Stimulated activated CD8-positive, alpha-beta memory T cell treated with anti-CD3 and anti-CD28 coated beads, Interleukin-15, amount 100 ng/mL, for 24 hours (primary cell): ENCODE data around the gene KCNF1.

Experiments
- DNase-seq: peaks from one replicate; pipeline ENCODE4 v3.0.0-alpha.2; 2020; ENCODE audit warnings: low read depth

KCNF1 gene

DNA sequence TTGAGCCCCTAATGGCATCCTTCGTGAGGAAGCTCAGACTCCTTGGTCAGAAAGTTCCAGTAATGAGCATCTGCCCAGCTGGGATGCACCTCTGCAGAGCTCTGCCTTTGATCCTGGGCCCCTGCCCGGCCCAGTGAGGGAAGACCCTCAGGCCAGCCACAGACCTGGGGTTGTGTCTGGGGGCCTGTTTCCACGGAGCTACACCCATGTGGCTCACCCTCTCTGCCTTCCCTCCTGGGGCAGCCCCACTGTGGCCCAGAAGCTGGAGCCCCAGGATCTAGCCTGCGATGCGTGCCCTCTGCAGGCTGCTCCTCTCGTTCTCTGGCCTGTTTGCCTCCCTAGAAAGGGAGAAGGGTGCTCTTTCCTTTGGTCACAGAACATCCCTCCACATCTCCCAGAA is 9.8 kb downstream of the KCNF1 start:
- DNase-seq, result no peak

DNA sequence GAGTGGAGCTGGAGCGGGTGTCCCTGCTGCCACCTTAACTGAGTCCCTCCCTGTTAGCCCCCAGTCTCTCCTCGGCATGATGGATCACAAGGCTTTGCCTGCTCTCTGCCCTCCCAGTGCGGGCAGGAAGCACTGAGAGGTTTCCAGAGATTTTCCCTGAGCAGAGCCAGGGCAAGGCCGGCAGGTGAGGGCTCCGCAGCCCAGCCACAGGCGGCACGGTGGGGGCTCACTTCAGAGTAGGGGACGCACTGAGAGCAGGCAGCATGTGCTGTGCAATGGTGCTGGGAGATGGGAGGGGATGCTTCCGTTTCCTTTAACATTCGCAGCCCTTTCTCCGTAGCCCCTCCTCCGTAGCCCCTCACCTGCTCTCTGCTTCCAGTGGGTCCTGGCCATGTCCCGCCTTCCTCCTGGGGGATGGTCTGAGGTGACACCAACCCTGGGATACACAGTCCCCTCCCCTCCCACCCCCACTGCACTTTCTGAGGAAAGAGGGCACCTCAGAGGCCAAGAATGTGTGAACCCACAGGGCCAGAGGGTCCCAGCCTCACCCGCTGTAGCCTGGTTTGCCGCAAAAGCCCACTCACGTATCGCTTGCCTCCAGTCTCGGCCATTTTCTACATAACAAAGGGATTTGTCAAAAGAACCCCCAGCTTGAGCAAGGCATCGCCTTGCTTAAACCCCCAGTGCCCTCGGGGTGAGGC is 10.7 kb downstream of the KCNF1 start:
- no peak for DNase-seq

DNA sequence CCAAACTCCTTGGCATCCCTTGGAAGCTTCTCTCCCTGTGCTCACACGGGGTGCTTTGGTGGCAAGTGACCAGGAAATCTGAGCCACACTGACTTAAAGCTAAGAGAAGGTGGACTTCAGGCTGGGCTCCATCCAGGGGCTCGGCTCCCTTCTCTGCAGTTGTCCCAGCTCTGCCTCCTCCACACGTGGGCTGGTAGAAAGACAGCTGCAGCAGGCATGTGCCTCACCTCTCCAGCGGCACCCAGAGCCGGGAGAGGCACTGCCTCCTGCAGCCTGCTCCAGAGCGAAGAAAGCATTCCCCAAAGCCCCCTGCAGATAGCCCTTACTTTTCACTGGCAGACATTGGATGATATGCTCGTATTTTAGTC is 11.3 kb downstream of the KCNF1 start:
- no peak for DNase-seq

DNA sequence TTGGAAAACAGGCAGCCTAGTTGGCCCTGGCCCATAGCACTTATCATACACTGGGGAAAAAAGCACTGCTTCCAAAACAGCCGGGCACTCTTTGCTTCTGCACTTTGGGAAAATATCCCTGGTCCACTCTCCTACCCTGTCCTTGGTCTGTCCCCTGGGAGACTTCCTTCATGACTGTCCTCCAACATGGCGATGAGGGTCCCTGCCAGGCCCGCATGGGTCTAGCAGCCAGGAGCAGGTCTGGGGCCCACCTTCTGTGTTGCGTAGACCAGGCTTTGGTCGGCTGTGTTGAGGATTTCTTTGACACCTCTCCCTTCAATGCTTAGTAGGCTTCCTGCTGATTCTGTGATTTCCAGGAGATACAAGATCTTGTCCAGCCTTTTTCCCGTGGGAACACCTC is 12.2 kb downstream of the KCNF1 start:
- DNase-seq, result no peak

DNA sequence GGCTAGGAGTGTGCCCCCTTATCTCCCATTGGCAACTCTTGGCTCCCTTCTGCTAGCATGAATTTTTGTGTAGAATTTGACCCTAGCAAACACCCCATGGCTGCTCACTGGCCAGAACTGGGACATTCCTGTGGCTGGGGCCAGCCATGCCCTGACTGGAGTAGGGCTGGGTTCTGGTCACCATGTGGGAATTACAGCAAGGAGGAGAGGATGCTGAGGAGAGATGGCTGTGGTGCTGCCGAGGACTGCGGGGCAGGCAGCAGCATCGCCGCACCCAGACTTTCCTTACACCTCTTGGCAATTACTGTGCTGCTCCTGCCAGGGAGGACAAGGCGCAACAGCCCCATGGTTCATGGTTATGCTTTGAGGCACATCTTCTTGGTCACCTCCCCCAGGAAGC is 12.7 kb downstream of the KCNF1 start:
- no peak for DNase-seq

DNA sequence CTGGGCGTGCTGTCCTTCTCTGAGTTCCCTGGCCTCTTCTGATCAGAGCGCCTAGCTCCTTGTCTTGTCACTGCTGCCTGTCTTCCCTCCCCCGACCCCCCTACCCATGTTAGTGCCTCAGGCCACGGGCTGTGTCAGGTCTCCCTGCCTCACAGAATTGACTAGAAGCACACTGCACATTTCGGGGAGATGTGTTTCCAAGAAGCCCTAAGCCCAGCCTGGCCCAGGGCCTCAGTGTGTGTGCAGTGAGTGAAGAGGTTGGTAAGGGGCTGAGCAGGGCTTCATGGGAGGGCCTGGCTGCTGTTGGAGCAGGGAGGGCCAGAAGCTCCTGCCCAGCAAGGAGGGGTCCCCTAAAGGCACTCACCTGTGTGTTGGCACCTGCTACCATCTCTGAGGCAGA is 13.1 kb downstream of the KCNF1 start:
- no peak for DNase-seq

DNA sequence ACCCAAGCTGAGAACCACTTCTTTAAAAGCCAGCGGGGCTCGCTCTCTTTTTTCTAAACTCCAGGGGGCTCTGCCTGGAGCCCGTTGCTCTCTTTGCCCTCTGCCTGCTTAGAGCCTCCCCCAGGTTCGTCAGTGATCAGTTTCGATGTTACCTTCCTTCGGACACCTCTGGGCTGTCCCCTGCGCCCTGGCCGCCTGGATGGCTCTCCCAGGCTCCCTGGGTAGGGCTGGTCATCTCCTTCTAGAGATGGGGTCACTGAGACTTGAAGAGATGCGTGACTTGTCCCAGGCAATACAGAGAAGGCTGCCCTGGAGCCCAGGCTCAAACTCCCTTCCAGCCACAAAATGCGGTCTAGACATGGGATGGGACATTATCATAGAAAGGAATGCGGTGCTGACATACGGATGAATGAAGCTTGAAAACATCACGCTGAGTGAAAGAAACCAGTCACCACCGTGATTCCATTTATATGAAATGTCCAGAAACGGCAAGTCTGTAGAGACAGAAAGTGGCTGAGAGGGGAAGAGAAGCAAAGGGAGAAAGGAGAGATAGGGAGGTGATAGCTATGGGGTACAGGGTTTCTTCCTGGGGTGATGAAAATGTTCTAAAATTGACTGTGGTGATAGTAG is 14.6 kb downstream of the KCNF1 start:
- no peak for DNase-seq

DNA sequence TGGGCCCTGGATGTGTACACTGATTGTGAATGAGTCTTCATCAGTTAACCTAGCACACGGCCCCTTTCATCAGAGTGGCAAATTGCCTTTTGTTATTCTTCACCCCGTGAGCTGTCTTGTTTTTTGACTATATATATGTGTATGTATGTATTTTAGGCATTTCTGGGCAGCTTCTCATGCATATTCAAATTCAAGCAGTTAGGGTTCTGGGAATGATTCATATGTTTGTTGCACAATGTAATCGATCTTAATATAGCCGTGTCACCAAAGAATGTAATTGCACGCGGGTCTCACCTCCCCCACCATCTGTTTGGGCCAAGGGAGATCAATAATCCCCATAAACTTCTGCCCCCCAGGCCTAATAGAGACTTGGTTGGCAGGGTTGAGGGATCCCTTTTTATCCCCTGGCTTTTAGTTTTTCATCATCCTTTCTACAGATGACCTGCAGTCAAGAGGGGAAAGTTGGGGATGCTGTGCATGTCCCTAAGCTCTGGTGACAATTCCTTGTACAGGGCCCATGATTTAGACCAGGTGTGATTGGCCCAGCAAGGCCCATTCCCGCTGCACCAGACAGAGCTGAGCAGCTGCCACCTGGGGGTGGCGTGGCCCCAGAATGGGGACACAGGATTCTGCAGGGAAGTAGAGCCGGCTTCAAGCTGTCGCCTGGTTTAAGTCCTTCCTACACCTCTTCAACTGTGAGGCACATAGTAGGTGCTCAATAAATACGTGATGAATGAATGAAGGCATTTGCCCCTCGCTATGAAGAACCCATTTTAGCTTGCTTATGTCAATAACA is 19.2 kb downstream of the KCNF1 start:
- DNase-seq, result no peak

DNA sequence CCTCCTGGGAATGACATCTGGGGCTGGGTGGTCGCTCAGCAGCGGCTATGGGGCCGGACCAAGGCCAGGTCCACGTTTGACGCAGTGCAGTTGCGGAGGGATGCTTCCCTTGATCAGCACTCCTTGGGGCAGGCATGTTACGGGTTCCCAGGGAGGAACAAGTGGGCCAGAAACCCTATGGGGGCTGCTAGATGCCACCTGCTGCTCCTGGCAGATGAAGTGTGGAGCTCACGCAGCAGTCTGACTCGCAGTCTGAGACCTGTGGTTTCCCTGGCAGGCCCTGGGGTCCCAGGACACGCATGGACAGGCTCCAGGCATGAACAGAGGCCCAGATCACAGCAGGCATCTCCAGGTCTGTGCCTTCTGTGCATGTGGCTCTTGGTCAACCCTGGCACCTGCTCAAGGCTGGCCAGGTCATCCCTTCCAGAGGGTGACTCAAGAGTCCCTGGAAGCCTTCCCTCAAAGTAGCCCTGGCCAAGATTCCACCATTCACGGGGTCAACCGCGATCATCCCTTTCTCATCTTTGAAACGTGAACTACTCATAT is 20.0 kb downstream of the KCNF1 start:
- DNase-seq, result no peak

DNA sequence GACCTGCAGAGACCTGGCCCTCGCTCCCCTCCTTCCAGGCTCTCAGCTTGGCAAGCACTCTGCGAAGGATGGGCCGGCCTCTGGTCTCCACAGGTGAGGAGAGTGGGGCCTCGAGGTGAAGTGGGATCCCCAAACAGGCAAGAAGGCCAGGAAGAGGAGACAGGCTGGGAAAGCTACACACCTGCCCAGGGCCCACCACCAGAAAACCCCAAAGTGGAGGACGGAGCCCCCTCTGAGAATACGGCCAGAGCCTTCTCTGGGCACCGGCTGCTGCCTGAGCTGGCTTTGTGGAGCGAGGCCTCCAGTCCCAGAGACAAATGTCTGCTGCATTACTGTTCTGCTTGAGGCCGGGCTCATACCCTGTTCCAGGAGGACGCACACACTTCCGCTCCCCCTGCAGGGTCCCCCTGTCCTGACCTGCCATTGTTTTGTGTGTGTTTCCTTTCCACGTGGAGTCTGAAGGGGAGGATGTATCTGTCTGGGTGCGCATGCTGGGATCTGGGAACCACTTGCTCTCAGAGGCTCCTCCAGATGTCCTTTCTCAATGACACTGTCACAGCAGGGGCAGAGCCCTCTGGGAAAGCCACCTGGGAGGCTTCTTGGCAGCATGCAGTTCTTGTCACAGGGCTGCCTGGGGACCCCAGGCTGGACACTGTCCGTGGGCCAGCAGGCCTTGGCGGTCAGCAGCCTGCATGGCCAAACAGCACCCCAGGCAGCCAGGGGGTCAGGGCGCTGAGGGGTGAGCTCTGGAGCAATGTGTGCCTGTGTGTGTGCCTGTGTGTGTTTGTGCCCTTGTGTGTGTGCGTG is 20.8 kb downstream of the KCNF1 start:
- no peak for DNase-seq

DNA sequence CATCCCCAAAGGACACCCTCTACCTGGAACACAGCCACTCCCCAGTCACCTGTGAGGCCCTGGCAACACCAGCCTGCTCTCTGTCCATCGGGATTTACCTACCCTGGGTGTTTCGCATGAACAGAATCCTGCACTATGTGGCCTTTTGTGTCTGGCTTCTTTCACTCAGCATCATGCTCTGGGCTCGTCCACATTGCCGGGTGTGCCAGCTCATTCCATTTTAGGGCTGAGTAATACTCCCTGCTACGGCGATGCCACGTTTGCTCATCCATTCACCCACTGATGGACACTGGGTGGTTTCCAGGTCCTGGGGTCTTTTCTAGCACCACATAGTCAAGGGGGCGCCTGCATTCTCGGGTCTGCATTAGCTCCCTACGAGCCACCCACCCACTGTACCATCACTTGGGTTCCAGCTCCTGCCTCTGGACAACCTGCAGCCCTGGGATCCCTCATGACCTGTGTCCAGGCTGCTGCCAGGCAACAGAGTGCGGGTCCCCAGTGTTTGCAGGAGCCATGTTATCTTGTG is 22.0 kb downstream of the KCNF1 start:
- no peak for DNase-seq

DNA sequence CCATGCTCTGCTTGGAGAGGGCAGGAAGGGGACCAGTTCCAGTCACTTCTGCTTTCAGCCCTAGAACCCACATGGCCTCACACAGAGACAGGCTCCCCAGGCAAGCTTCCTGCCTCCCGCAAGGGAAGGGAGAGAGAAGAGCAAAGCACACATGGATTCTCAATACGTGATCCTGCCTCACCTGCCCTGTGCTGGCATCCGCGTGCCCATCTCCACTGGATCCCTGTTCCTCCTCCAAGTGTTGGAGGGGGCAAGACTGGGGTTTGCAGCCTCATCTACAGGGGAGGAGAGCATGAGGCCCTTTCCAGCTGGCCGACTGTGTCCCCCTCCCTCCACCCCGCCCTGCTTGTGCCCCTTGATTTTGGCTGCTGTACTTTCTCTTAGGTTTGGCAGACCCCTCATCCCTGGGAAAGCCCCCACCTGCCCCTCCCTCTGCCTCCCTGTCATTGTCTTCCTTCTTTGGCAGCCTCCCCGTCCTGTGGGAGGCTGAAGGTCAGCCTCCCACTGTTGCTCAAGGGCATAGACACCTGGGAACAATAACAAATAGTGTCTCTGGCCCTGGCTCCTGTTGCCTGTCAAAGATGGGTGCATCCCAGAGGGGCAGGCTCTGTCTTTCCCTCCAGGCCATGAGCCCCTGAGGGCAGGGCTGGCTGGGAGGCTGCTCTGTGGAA is 22.7 kb downstream of the KCNF1 start:
- no peak for DNase-seq

DNA sequence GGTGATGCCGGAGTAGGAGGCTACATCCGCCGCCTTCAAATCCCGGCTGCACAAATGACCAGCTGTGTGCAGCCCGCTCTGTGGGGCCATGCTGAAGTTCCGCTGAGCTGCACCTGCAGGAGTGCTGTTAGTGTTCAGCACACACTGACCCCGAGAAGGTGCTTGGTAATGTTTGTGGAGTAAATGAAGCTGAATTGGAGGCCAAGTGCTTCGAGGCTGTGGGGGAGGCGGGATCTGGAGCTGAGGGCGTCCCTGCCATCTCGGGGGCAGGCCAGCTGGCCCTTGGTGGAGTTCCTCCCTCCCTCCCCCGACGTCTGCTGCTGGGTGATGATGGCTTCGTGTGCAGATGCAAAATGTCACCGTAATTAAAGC is 23.2 kb downstream of the KCNF1 start:
- DNase-seq, result no peak

DNA sequence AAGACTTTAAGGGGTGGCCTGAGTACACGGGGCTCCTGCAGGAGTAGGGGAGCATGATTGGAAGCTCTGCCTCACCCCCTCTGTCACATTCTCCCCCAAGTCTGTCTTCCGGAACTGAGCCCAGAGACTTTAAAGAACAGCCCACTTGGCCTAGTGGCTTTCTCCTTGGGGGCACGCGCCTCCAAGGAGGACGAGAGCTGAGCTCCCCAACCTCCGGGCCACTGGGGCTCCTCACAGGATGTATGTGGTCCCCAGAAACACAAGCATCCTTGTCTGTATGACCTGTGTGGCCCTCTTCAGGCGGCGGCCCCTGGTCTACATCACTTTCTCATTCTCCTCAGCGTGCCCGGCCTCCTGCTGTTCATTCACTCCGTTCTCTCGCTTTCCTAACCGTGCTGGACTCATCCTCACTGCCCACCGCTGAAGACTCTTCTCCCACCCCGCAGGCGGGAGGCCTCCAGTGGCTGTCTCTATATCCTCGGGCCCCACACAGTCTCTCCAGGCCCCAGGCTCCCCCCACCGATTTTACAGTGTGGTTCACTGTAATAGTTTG is 23.7 kb downstream of the KCNF1 start:
- DNase-seq, result no peak

DNA sequence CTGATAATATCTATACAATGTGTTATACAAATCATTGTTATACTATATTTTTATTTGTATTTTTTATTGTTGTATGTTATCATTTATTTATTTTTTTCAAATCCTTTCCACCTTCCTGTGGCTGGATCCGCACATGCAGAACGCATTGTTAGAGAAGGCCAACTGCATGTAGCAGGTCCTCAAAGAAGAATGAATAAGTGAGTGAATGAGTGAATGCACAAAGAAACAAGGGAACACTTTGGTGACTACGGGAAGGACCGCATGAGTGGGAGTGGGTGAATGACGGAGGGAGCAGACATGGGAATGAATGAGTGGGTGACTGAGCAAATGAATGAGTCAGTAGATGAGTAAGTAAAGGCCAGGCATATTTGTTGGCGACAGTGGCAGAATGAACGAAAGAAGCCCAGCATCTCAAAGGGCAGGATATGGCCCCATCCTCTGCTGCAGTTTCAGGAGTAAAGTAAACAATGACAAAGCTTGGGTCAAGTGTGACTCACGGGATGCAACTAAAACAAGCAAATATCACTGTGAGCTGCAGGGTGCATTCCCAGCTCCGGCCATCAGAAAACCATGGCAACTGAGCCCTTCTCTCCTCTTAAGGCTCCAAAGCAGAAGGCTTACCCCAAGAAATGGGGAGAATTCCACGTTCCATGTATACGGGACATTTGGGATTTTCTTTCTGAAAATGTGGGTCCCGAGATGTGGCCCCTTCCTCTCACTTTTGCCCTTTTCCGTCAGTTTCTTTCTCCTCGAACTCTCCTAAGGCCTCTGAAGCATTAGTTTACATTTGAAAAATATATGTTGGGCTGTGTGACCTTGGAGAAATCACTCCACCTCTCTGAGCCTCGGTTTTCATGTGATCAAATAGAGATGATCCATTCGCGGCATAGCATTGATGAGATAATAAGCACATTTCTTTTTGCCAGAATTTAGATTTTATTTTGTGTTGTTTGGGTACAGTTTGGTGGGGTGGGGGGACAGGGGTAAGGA is 24.5 kb downstream of the KCNF1 start:
- DNase-seq, result no peak

DNA sequence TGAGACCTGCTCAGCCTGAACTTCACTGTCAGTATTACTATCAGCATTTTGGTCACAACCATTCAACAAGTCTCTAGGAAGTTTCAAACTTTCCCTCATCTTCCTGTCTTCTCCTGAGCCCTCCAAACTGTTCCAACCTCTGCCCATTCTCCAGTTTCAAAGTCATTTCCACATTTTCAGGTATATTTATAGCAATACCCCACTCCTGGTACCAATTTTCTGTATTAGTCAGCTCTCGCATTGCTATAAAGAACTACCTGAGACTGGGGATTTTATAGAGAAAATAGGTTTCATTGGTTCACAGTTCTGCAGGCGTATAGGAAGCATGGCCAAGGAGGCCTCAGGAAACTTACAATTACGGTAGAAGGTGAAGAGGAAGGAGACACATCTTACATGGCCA is 27.3 kb downstream of the KCNF1 start:
- DNase-seq, result no peak

DNA sequence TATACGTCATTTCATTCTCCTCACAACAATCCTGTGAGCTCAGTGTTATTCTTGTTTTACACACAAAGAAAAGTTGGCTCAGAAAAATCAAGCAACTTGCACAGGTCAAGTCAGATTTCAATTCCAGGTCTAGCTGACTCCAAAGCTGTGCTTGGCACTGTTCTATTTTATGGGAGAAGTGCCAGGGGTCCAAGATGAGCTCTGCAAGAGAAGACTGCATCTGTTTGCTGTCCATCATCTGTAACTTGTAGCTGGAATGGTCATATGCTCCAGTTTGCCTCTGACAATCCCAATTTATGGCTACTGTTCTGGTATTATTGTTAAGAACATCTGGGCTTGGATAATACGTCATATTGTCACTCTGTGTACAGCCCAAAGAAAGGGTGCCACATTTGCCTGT is 28.9 kb downstream of the KCNF1 start:
- DNase-seq, result no peak

DNA sequence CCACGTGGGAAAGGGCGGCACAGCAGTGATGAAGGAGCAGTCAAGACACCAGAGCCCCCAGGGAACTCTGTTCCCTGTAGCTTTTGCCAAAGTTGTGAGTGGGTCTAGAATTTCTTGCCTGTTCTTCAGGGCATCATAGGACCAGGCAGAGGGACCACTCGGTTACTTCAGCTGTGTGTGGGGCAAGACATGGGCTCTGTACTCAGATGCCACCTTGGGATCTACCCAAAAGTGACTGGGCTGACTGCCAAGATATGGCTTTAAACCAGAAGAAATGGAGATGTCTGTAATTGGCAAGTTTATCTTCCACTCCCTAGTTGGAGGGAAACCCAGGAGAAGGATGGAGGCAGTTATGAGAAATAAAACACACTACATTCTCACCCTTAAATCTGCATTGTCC is 29.6 kb downstream of the KCNF1 start:
- no peak for DNase-seq

DNA sequence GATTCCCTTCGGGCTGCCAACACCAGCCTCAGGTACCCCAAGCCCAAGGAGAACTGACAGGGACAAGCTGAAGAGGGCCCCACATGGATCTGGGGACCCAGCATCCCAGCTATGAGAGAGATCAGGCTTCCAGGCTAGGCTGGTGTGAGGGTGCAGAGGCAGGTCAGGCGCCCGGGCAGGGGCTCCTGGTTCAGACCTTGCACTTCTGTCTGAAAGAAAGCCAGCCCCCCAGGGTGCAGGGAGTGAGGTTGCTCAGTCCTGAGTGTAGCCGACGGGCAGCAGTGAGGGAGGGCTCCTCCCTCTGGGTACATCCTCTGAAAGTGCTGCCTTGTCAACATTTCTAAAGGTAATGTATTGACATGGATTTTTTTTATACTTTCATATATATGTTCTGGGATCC is 33.1 kb downstream of the KCNF1 start:
- DNase-seq, result no peak

DNA sequence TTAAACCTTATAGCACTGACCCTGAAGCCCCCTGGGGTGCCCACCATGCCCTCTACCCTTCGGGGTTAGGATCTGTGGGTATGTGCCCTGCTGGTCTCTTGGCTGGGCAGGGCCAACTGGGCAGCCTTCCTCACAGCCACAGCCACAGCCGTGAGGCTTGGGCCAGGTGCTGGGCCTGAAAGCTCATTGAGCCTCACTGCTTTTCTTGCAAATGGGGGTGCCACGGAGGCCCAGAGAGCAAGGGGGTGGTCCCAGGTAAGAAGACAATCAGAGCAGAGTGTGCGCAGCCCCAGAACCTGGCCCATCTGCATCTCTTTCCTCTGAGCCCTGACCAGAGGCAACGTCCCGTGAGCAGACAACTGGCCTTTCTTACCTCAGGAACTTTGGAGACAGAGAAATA is 34.7 kb downstream of the KCNF1 start:
- no peak for DNase-seq
